Stimulated activated naive CD8-positive, alpha-beta T cell treated with anti-CD3 and anti-CD28 coated beads, Interleukin-15, Interleukin-2, amounts not matched to agents 100 ng/mL and 50 ng/mL, for 24 hours (primary cell): ENCODE data around the gene MCEMP1.
"Not testable (repeated sequence)": the region's sequence is repeated elsewhere in the genome, so short reads cannot be mapped to it uniquely, and the experiment has no call there.

Experiments
- H3K27ac Mint-ChIP-seq: one replicate; pipeline ENCODE4 v1.8.0; 2021; ENCODE audit warnings: mild to moderate bottlenecking, mixed read lengths
- H3K27me3 Mint-ChIP-seq: one replicate; pipeline ENCODE4 v1.8.0; 2021; ENCODE audit warnings: mixed read lengths
- H3K36me3 Mint-ChIP-seq: one replicate; pipeline ENCODE4 v1.8.0; 2021; ENCODE audit warnings: low read depth, mixed read lengths
- H3K4me1 Mint-ChIP-seq: one replicate; pipeline ENCODE4 v1.8.0; 2021; ENCODE audit warnings: low read depth, mixed read lengths
- H3K4me3 Mint-ChIP-seq: one replicate; pipeline ENCODE4 v1.8.0; 2021; ENCODE audit warnings: mild to moderate bottlenecking, mixed read lengths
- H3K9me3 Mint-ChIP-seq: one replicate; pipeline ENCODE4 v1.8.0; 2021; ENCODE audit warnings: mixed read lengths

The MCEMP1 gene

DNA sequence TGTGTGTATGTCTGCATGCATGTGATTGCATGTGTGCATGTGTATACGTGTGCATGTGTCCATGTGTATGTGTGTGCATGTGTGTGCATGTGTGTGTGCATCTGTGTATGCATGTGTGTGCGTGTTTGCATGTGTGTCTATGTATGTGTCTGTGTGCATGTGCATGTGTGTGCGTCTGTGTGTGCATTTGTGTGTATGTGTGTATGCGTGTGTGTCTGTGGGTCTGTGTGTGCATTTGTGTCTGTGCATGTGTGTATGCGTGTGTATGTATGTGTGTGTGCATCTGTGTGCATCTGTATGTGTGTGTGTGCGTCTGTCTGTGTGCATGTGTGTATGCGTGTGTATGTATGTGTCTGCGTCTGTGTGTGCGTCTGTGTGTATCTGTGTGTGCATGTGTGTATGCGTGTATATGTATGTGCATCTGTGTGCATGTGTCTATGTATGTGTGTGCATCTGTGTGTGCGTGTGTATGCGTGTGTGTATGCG, 37.0 kb upstream of the MCEMP1 start:
- H3K27ac Mint-ChIP-seq: no peak overlapping the region
- peaks cover 15% of the 10 kb centered on the region for H3K36me3 Mint-ChIP-seq
- no peak overlapping the region for H3K4me3 Mint-ChIP-seq
- no peaks in the 10 kb centered on the region for H3K27me3 Mint-ChIP-seq
- H3K9me3 Mint-ChIP-seq: no peaks in the 10 kb centered on the region
- peaks cover 28% of the 10 kb centered on the region for H3K4me1 Mint-ChIP-seq

DNA sequence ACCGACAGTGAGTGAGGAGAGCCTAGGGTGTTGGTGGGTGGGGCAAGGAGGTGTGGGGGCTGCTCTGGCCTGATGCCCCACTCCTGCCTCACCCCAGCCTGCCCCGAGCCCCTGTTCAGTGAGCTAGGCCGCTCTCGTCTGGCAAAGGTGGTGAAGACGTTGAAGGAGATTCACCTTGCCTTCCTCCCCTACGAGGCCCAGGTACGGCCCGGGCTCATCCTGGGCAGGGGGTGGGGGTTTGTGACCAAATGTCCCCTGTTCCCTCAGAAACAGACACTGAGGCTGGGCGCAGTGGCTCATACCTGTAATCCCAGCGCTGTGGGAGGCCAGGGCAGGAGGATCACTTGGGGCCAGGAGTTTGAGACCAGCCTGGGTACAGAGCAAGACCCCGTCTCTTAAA, 36.1 kb upstream of the MCEMP1 start:
- H3K4me1 Mint-ChIP-seq: peaks cover 24% of the 10 kb centered on the region
- peaks cover 17% of the 10 kb centered on the region for H3K36me3 Mint-ChIP-seq
- H3K27ac Mint-ChIP-seq: no peak overlapping the region
- H3K4me3 Mint-ChIP-seq: no peak overlapping the region
- no peaks in the 10 kb centered on the region for H3K27me3 Mint-ChIP-seq
- no peaks in the 10 kb centered on the region for H3K9me3 Mint-ChIP-seq

DNA sequence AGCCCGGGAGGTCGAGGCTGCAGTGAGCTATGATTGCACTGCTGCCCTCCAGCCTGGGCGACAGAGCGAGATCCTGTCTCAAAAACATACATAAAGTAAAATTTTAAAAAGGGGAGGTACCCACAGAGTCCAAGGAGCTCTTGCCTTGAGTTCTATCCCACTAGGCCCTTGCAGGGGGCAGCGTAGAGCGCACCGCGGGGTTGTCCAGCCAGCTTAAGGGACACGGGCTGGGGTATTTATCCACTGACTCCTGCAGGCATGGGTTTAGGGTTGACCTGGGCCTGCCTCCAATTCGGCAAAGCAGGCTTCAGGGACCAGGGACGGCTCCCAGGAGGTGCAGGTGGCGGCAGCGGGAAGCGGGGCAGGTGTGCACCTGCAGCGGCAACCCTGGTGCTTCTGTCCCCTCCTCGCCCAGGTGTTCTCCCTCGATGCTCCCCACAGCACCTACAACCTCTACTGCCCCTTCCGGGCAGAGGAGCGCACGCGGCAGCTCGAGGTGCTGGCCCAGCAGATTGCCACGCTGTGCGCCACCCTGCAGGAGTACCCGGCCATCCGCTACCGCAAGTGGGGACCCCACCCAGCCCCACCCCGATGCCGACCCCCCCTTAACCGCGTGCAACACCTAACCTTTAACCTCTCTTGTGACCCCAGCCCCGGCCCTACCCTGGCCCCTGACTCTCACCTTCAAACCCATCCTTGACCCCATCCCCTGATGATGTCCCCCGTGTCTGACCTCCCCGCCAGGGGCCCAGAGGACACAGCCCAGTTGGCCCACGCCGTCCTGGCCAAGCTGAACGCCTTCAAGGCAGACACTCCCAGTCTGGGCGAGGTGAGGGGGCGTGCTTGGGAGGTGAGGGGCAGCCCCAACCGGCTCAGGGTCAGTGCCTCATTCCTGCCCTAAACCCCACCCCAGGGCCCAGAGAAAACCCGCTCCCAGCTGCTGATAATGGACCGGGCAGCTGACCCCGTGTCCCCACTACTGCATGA, 35.3 kb upstream of the MCEMP1 start:
- Mint-ChIP-seq H3K27ac (no peak overlapping the region), H3K9me3 (no peaks in the 10 kb centered on the region), H3K4me1 (peaks cover 16% of the 10 kb centered on the region), H3K27me3 (no peaks in the 10 kb centered on the region), H3K4me3 (no peak overlapping the region), H3K36me3 (peaks cover 19% of the 10 kb centered on the region)

DNA sequence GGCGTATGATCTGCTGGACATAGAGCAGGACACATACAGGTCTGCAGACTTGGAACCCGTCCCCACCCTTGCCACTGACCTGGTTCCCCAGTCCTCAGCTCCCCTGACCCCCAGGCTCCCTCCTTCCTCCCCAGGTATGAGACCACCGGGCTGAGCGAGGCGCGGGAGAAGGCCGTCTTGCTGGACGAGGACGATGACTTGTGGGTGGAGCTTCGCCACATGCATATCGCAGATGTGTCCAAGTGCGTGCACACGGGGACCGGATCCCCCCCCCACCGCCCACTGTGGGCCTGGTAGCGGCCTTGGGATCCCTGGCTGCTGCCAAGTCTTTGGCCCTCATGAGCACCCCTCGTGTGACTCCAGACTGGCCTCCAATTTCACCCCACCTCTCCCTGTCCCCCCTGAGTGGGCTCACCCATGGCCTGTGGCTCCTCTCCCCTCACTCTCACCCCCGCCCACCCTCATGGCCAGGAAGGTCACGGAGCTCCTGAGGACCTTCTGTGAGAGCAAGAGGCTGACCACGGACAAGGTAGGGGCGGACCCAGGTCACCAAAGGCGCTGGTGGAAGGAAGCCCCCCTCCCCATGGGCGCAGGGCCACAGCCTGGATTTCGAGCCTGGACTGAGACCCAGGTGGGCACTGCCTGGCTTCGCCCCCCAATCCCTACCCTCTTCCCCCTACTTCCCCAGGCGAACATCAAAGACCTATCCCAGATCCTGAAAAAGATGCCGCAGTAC, 34.4 kb upstream of the MCEMP1 start:
- H3K36me3 Mint-ChIP-seq: peaks cover 19% of the 10 kb centered on the region
- no peaks in the 10 kb centered on the region for H3K9me3 Mint-ChIP-seq
- no peak overlapping the region for H3K27ac Mint-ChIP-seq
- no peak overlapping the region for H3K4me3 Mint-ChIP-seq
- H3K27me3 Mint-ChIP-seq: no peaks in the 10 kb centered on the region
- H3K4me1 Mint-ChIP-seq: peaks cover 13% of the 10 kb centered on the region

DNA sequence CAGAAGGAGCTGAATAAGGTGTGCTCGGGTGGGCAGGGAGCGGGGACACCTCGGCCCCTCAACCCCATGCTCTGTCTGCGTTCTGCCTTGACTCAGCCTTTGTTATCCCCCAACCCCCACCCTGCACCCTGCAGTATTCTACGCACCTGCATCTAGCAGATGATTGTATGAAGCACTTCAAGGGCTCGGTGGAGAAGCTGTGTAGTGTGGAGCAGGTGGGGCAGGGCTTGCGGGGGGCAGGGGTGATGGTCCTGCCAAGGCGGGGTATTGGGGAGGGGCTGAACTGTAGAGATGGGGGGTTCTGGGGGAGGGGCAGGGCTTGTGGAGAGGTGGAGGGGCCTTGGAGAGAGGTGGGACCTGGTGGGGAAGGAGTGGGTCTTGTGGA, 33.9 kb upstream of the MCEMP1 start:
- peaks cover 19% of the 10 kb centered on the region for H3K36me3 Mint-ChIP-seq
- no peak overlapping the region for H3K27ac Mint-ChIP-seq

DNA sequence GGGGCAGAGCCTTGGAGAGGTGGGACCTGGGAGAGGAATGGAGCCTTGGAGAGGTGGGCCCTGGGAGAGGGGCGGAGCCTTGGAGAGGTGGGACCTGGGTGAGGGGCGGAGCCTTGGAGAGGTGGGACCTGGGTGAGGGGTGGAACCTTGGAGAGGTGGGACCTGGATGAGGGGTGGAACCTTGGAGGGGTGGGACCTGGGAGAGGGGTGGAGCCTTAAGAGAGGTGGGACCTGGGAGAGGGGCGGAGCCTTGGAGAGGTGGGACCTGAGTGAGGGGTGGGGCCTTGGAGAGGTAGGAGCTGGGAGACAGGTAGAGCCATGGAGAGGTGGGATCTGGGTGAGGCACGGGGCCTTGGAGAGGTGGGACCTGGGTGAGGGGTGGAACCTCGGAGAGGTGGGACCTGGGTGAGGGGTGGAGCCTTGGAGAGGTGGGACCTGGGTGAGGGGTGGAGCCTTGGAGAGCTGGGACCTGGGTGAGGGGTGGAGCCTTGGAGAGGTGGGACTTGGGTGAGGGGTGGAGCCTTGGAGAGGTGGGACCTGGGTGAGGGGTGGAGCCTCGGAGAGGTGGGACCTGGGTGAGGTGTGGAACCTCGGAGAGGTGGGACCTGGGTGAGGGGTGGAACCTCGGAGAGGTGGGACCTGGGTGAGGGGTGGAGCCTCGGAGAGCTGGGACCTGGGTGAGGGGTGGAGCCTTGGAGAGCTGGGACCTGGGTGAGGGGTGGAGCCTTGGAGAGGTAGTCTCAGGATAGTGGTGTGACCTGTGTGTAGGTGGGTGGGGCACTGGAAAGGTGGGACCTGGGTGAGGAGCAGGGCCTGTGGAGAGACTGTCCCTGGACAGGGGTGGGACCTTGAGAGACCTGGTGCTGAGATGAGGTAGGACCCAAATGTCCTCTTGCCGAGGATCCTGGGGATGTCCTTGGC, 33.0 kb upstream of the MCEMP1 start:
- H3K27ac Mint-ChIP-seq, H3K27me3 Mint-ChIP-seq, H3K4me1 Mint-ChIP-seq, H3K4me3 Mint-ChIP-seq, H3K9me3 Mint-ChIP-seq: not testable (repeated sequence)
- H3K36me3 Mint-ChIP-seq: peaks cover 19% of the 10 kb centered on the region

More for the DNA sequence above, 33.9 kb upstream of the MCEMP1 start:
- Mint-ChIP-seq H3K4me1 (peaks cover 8% of the 10 kb centered on the region), H3K27me3 (no peaks in the 10 kb centered on the region), H3K4me3 (no peak overlapping the region), H3K9me3 (no peaks in the 10 kb centered on the region)

DNA sequence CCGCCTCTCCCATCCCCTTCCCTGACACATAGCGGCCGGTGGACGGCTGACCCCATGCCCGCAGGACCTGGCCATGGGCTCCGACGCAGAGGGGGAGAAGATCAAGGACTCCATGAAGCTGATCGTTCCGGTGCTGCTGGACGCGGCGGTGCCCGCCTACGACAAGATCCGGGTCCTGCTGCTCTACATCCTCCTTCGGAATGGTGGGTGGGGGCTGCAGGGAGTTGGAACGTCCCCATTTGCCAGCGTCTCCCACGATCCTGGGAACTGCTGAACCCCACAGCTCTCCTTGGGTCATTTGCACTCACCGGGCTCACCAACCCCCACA, 32.4 kb upstream of the MCEMP1 start:
- H3K36me3 Mint-ChIP-seq: peaks cover 17% of the 10 kb centered on the region
- H3K27me3 Mint-ChIP-seq: no peaks in the 10 kb centered on the region
- no peak overlapping the region for H3K27ac Mint-ChIP-seq
- H3K4me1 Mint-ChIP-seq: peaks cover 6% of the 10 kb centered on the region
- H3K4me3 Mint-ChIP-seq: no peak overlapping the region
- no peaks in the 10 kb centered on the region for H3K9me3 Mint-ChIP-seq

GRCh38 chr19:7645163-7645562, 31.7 kb upstream of the MCEMP1 start:
- no peaks in the 10 kb centered on the region for H3K27me3 Mint-ChIP-seq
- H3K4me1 Mint-ChIP-seq: no peaks in the 10 kb centered on the region
- peaks cover 11% of the 10 kb centered on the region for H3K36me3 Mint-ChIP-seq
- no peak overlapping the region for H3K27ac Mint-ChIP-seq
- no peak overlapping the region for H3K4me3 Mint-ChIP-seq
- H3K9me3 Mint-ChIP-seq: no peaks in the 10 kb centered on the region

DNA sequence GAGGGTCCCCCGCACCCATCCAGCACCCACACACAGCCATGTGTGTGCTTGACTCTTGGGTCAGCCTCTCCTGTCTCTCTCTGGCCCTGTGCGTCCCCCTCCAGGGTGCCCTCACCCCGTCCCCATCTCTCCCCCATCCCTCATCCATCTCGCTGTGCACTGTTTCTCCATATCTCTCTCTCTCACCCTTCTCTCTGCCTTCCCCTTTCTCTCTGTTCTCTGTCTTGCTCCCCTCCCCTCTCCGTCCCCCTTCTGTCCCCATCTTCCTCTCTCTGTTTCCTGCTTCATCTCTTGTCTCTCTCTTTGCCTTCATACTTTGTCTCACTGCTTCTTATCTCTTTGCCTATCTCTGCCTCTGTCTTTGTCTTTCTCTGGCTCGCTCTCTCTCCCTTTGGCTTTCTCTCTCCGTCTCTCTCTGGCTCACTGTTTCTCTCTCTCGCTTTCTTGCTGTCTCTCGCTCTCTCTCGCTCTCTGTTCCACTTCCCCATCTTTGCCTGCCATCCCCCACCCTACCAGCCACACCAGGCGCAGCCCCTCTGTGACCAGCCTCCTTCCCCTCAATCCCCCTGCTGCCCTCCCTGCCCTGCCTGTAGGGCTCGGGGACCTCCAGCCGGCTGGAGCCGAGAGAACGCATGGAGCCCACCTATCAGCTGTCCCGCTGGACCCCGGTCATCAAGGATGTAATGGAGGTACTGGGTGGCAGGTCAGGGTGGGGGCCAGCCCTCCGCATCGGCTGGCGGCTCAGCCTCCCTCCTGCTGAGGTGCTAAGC, 31.0 kb upstream of the MCEMP1 start:
- Mint-ChIP-seq H3K27ac (no peak overlapping the region), H3K4me3 (no peak overlapping the region), H3K36me3 (peaks cover 7% of the 10 kb centered on the region), H3K4me1 (no peaks in the 10 kb centered on the region), H3K27me3 (no peaks in the 10 kb centered on the region), H3K9me3 (no peaks in the 10 kb centered on the region)

- H3K27me3 Mint-ChIP-seq: no peaks in the 10 kb centered on the region
- H3K4me3 Mint-ChIP-seq: no peak overlapping the region
- peaks cover 7% of the 10 kb centered on the region for H3K36me3 Mint-ChIP-seq
- H3K27ac Mint-ChIP-seq: no peak overlapping the region
- H3K4me1 Mint-ChIP-seq: no peaks in the 10 kb centered on the region
- no peaks in the 10 kb centered on the region for H3K9me3 Mint-ChIP-seq
Measured at GRCh38 chr19:7646426-7646700, 30.5 kb upstream of the MCEMP1 start.

- peaks cover 3% of the 10 kb centered on the region for H3K4me1 Mint-ChIP-seq
- no peaks in the 10 kb centered on the region for H3K27me3 Mint-ChIP-seq
- H3K9me3 Mint-ChIP-seq: no peaks in the 10 kb centered on the region
- H3K36me3 Mint-ChIP-seq: peaks cover 7% of the 10 kb centered on the region
- no peak overlapping the region for H3K27ac Mint-ChIP-seq
- H3K4me3 Mint-ChIP-seq: no peak overlapping the region
Measured at GRCh38 chr19:7647156-7647555, 29.7 kb upstream of the MCEMP1 start.

DNA sequence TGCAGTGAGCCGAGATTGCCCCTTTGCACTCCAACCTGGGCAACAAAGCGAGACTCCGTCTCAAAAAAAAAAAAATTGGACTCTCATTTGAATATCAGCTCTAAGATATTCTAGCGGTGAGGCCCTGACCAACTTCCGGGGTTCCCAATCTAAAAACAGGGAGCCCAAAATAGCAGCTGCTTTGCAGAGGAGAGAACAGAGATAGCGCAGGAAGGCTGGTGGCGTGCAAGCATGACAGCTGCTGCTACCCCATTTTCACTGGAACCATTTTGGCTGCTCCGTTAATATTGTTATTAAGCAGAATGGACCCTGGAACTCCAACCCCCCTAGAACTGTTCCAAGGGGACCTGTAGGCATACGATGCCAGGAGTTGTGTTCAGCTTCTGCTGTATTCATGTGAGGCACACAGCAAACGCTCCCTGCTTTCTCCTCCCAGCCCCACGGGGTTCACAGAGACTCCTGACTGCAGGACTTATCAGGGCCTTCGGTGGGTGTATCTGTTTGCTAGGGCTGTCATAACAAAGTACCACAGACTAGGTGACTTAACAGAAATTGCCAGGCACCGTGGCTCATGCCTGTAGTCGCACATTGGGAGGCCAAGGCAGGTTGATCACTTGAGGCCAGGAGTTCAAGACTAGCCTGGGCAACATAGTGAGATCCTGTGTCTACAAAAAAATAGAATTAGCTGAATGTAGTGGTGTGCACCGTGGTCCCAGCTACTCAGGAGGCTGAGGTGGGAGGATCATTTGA, 28.4 kb upstream of the MCEMP1 start:
- Mint-ChIP-seq H3K4me1 (peaks cover 11% of the 10 kb centered on the region), H3K4me3 (no peak overlapping the region), H3K9me3 (no peaks in the 10 kb centered on the region), H3K27me3 (no peaks in the 10 kb centered on the region), H3K27ac (no peak overlapping the region), H3K36me3 (peaks cover 7% of the 10 kb centered on the region)

GRCh38 chr19:7650148-7650547, 26.7 kb upstream of the MCEMP1 start:
- H3K27ac Mint-ChIP-seq: no peak overlapping the region
- peaks cover 4% of the 10 kb centered on the region for H3K36me3 Mint-ChIP-seq
- H3K4me1 Mint-ChIP-seq: peaks cover 11% of the 10 kb centered on the region
- no peaks in the 10 kb centered on the region for H3K9me3 Mint-ChIP-seq
- H3K27me3 Mint-ChIP-seq: no peaks in the 10 kb centered on the region
- H3K4me3 Mint-ChIP-seq: no peak overlapping the region
